CD4-positive, alpha-beta T cell treated with Interleukin-17A for 4 hours (primary cell): Measurements from ENCODE around the gene LDB2.

ENCODE experiments used
- DNase-seq: peaks from one replicate; pipeline ENCODE4 v3.0.0-alpha.2; 2020; ENCODE audit warnings: mixed read lengths

LDB2 gene

GRCh38 chr4:16464651-16465050, 433.8 kb downstream of the LDB2 start:
- DNase-seq, result no peak

- DNase-seq, result no peak
These were observed 435.8 kb downstream of the LDB2 start for GRCh38 chr4:16462656-16463055.

GRCh38 chr4:16461362-16461761, 437.1 kb downstream of the LDB2 start:
- no peak for DNase-seq

- no peak for DNase-seq
These were observed 440.5 kb downstream of the LDB2 start for GRCh38 chr4:16457944-16458343.
